HUES48 (cell line): ENCODE data around the gene OR10W1.

Source experiments
- H3K27ac ChIP-seq: one replicate; pipeline ENCODE4 v1.7.0; 2013; ENCODE audit warnings: low read depth, low read length, inconsistent platforms
- H3K27me3 ChIP-seq: 2 replicates; pipeline ENCODE4 v1.6.1; 2013; ENCODE audit warnings: mild to moderate bottlenecking, low read length; ENCODE audit not compliant: control insufficient read depth, insufficient read depth
- H3K36me3 ChIP-seq: 2 replicates; pipeline ENCODE4 v1.6.1; 2013; ENCODE audit warnings: low read length; ENCODE audit not compliant: control insufficient read depth, insufficient read depth
- H3K4me1 ChIP-seq: 2 replicates; pipeline ENCODE4 v1.6.1; 2013; ENCODE audit warnings: mild to moderate bottlenecking, low read length; ENCODE audit not compliant: control insufficient read depth, insufficient read depth
- H3K4me3 ChIP-seq: 2 replicates; pipeline ENCODE4 v1.5.1; 2013; ENCODE audit warnings: mild to moderate bottlenecking, low read depth, low read length
- H3K9ac ChIP-seq: 2 replicates; pipeline ENCODE4 v1.6.1; 2013; ENCODE audit warnings: mild to moderate bottlenecking, low read depth, low read length, moderate library complexity
- H3K9me3 ChIP-seq: 2 replicates; pipeline ENCODE4 v1.6.1; 2013; ENCODE audit warnings: low read length; ENCODE audit not compliant: control insufficient read depth, insufficient read depth

The OR10W1 gene

GRCh38 chr11:58268142-58268541, at the start of gene OR10W1:
Gene OR10W1 (minus strand): TSS chr11:58268260. CDS start chr11:58267858, 402 bp downstream.
- no peak within 1 kb of the TSS for H3K9ac ChIP-seq
- H3K4me1 ChIP-seq = no peaks in the 10 kb centered on the region
- no peaks in the 10 kb centered on the region for H3K36me3 ChIP-seq
- H3K9me3 ChIP-seq = 0 out of 2 replicates have a peak, but pooled peaks cover 3% of the 10 kb centered on the region
- H3K4me3 ChIP-seq = no peak within 1 kb of the TSS
- H3K27me3 ChIP-seq = no peaks in the 10 kb centered on the region
- no peak within 1 kb of the TSS for H3K27ac ChIP-seq

GRCh38 chr11:58316142-58316541, 48.1 kb upstream of the OR10W1 start:
- Histone ChIP-seq H3K4me3 (no peak overlapping the region), H3K27ac (no peak overlapping the region), H3K36me3 (no peaks in the 10 kb centered on the region), H3K9me3 (peaks cover 17% of the 10 kb centered on the region), H3K27me3 (no peaks in the 10 kb centered on the region), H3K9ac (no peak overlapping the region), H3K4me1 (no peaks in the 10 kb centered on the region)

- H3K36me3 ChIP-seq = no peaks in the 10 kb centered on the region
- no peak overlapping the region for H3K9ac ChIP-seq
- H3K4me3 ChIP-seq = no peak overlapping the region
- H3K27ac ChIP-seq = no peak overlapping the region
- no peaks in the 10 kb centered on the region for H3K27me3 ChIP-seq
- no peaks in the 10 kb centered on the region for H3K4me1 ChIP-seq
- no peaks in the 10 kb centered on the region; the same call in 1 of the 2 replicates for H3K9me3 ChIP-seq
Observed at GRCh38 chr11:58301576-58301975, 33.5 kb upstream of the OR10W1 start.

- H3K9ac ChIP-seq = no peak overlapping the region
- no peaks in the 10 kb centered on the region for H3K9me3 ChIP-seq
- no peaks in the 10 kb centered on the region for H3K36me3 ChIP-seq
- H3K27ac ChIP-seq = no peak overlapping the region
- H3K4me3 ChIP-seq = no peak overlapping the region
- no peaks in the 10 kb centered on the region for H3K27me3 ChIP-seq
- H3K4me1 ChIP-seq = no peaks in the 10 kb centered on the region
Observed at GRCh38 chr11:58292017-58292416, 24.0 kb upstream of the OR10W1 start.

GRCh38 chr11:58289266-58289665, 21.2 kb upstream of the OR10W1 start:
- Histone ChIP-seq H3K27me3 (no peaks in the 10 kb centered on the region), H3K27ac (no peak overlapping the region), H3K9ac (no peak overlapping the region), H3K36me3 (no peaks in the 10 kb centered on the region), H3K4me3 (no peak overlapping the region), H3K9me3 (no peaks in the 10 kb centered on the region), H3K4me1 (no peaks in the 10 kb centered on the region)

GRCh38 chr11:58286249-58286648, 18.2 kb upstream of the OR10W1 start:
- Histone ChIP-seq H3K4me1 (no peaks in the 10 kb centered on the region), H3K9me3 (no peaks in the 10 kb centered on the region; the same call in 1 of the 2 replicates), H3K36me3 (no peaks in the 10 kb centered on the region), H3K27me3 (no peaks in the 10 kb centered on the region), H3K27ac (no peak overlapping the region), H3K4me3 (no peak overlapping the region), H3K9ac (no peak overlapping the region)

GRCh38 chr11:58285483-58286040, 17.5 kb upstream of the OR10W1 start:
- Histone ChIP-seq H3K27ac (no peak overlapping the region), H3K36me3 (no peaks in the 10 kb centered on the region), H3K9ac (no peak overlapping the region), H3K27me3 (no peaks in the 10 kb centered on the region), H3K9me3 (no peaks in the 10 kb centered on the region; the same call in 1 of the 2 replicates), H3K4me1 (no peaks in the 10 kb centered on the region), H3K4me3 (no peak overlapping the region)

- no peak overlapping the region for H3K9ac ChIP-seq
- no peaks in the 10 kb centered on the region for H3K9me3 ChIP-seq
- no peak overlapping the region for H3K4me3 ChIP-seq
- no peaks in the 10 kb centered on the region for H3K36me3 ChIP-seq
- no peaks in the 10 kb centered on the region for H3K27me3 ChIP-seq
- H3K4me1 ChIP-seq = no peaks in the 10 kb centered on the region
- H3K27ac ChIP-seq = no peak overlapping the region
Observed at GRCh38 chr11:58276151-58276550, 8.1 kb upstream of the OR10W1 start.

- Histone ChIP-seq H3K9me3 (no peaks in the 10 kb centered on the region), H3K27me3 (no peaks in the 10 kb centered on the region), H3K4me1 (no peaks in the 10 kb centered on the region), H3K4me3 (no peak overlapping the region), H3K27ac (no peak overlapping the region), H3K36me3 (no peaks in the 10 kb centered on the region), H3K9ac (no peak overlapping the region)
Observed at GRCh38 chr11:58275002-58275401, 6.9 kb upstream of the OR10W1 start.

GRCh38 chr11:58259983-58260382, 8.1 kb downstream of the OR10W1 start:
- Histone ChIP-seq H3K4me1 (no peaks in the 10 kb centered on the region), H3K27me3 (no peaks in the 10 kb centered on the region), H3K36me3 (no peaks in the 10 kb centered on the region), H3K4me3 (no peak overlapping the region), H3K9me3 (0 out of 2 replicates have a peak, but pooled peaks cover 5% of the 10 kb centered on the region), H3K9ac (no peak overlapping the region), H3K27ac (no peak overlapping the region)

GRCh38 chr11:58254936-58255335, 13.1 kb downstream of the OR10W1 start:
- Histone ChIP-seq H3K9ac (no peak overlapping the region), H3K4me1 (no peaks in the 10 kb centered on the region), H3K9me3 (peaks cover 3% of the 10 kb centered on the region; the same call in 1 of the 2 replicates), H3K27me3 (no peaks in the 10 kb centered on the region), H3K36me3 (no peaks in the 10 kb centered on the region), H3K4me3 (no peak overlapping the region), H3K27ac (no peak overlapping the region)
